Naive thymus-derived CD4-positive, alpha-beta T cell (primary cell): ENCODE results near the gene EFHD2. TPM values are rescaled to one million over a fixed set of nuclear protein-coding genes. Genes with fewer than 3 reads are reported as not detected.
A peak's percentile ranks its signal among the peaks of the same experiment; 100 is the strongest.

Experiments
- ATAC-seq: fragments of 150-1000 bp; cut with Tn5 transposase; 2 replicates; pipeline ENCODE4 v1.10.0; 2021; ENCODE audit warnings: mild to moderate bottlenecking, moderate library complexity
- CTCF ChIA-PET: fragments of 350-600 bp; sonication (Branson Sonifier 250); formaldehyde crosslinking; loops from one replicate; lab custom pipeline; 2021; ENCODE audit warnings: antibody characterized with exemption; lab: Charles Lee
- POLR2A ChIA-PET: fragments of 350-600 bp; sonication (Branson Sonifier 250); formaldehyde crosslinking; loops from one replicate; lab custom pipeline; 2021; ENCODE audit warnings: antibody characterized with exemption, inconsistent platforms; lab: Charles Lee
- DNase-seq, 9 donors: peaks; one replicate each; pipeline versions ENCODE4 v3.0.0 to v3.0.0-alpha.2; 2020 to 2022; ENCODE audit warnings: mixed read lengths in 1 of 9
- H3K27ac ChIP-seq: one replicate; pipeline ENCODE4 v1.7.0; 2013; ENCODE audit warnings: mild to moderate bottlenecking, low read depth, low read length, moderate library complexity
- H3K27me3 ChIP-seq, 2 donors: one replicate each; pipeline ENCODE4 v1.7.0; 2013; ENCODE audit warnings: low read length in 2 of 2, mild to moderate bottlenecking in 2 of 2, moderate library complexity in 2 of 2; ENCODE audit not compliant: control insufficient read depth in 2 of 2, insufficient read depth in 2 of 2
- H3K36me3 ChIP-seq, 3 experiments: 1 replicate in 2 of 3; 2 replicates in 1 of 3; pipeline ENCODE4 v1.7.0; 2013; ENCODE audit warnings: low read length in 3 of 3, mild to moderate bottlenecking in 3 of 3, moderate library complexity in 1 of 3; ENCODE audit not compliant: insufficient read depth in 3 of 3, control insufficient read depth in 2 of 3
- H3K4me1 ChIP-seq, 2 donors: one replicate each; pipeline ENCODE4 v1.7.0; 2013; ENCODE audit warnings: low read length in 2 of 2, mild to moderate bottlenecking in 2 of 2, moderate library complexity in 1 of 2; ENCODE audit not compliant: control insufficient read depth in 2 of 2, insufficient read depth in 2 of 2
- H3K4me3 ChIP-seq: 2 replicates; pipeline ENCODE4 v1.7.0; 2013; ENCODE audit warnings: mild to moderate bottlenecking, low read length
- H3K9me3 ChIP-seq, 3 experiments: 1 replicate in 2 of 3; 2 replicates in 1 of 3; pipeline ENCODE4 v1.7.0; 2013; ENCODE audit warnings: low read length in 3 of 3; ENCODE audit not compliant: control insufficient read depth in 2 of 3
- H3K27ac Mint-ChIP-seq, 9 donors: one replicate each; pipeline ENCODE4 v1.8.0; 2020 to 2022; ENCODE audit warnings: mixed read lengths in 9 of 9, mild to moderate bottlenecking in 8 of 9, moderate library complexity in 5 of 9, inconsistent platforms in 2 of 9
- H3K27me3 Mint-ChIP-seq, 5 donors: one replicate each; pipeline ENCODE4 v1.8.0; 2021 to 2022; ENCODE audit warnings: mixed read lengths in 5 of 5, mild to moderate bottlenecking in 1 of 5
- H3K36me3 Mint-ChIP-seq, 5 donors: one replicate each; pipeline ENCODE4 v1.8.0; 2020 to 2022; ENCODE audit warnings: mixed read lengths in 5 of 5, mild to moderate bottlenecking in 3 of 5, inconsistent platforms in 1 of 5
- H3K4me1 Mint-ChIP-seq, 7 donors: one replicate each; pipeline ENCODE4 v1.8.0; 2020 to 2022; ENCODE audit warnings: mixed read lengths in 7 of 7, mild to moderate bottlenecking in 3 of 7, inconsistent platforms in 1 of 7
- H3K4me3 Mint-ChIP-seq, 10 donors: one replicate each; pipeline ENCODE4 v1.8.0; 2020 to 2022; ENCODE audit warnings: mild to moderate bottlenecking in 10 of 10, mixed read lengths in 10 of 10, moderate library complexity in 6 of 10, inconsistent platforms in 2 of 10
- H3K9me3 Mint-ChIP-seq, 11 donors: one replicate each; pipeline ENCODE4 v1.8.0; 2020 to 2022; ENCODE audit warnings: mixed read lengths in 11 of 11, mild to moderate bottlenecking in 4 of 11, inconsistent platforms in 1 of 11, moderate library complexity in 1 of 11
- intact Hi-C, 2 donors: fragments of 100-400 bp; cut with micrococcal nuclease; formaldehyde crosslinking; loops; one replicate each; pipeline ENCODE4 v1.15.1; 2023
- polyA plus RNA-seq, 2 donors: library from polyadenylated mRNA; unstranded; fragments of 300-500 nt; fragmentation: Illumina TruSeq; gene quantifications; one replicate each; pipeline ENCODE4 v1.2.3, GENCODE V29; 2021
- total RNA-seq, 6 experiments: library from RNA in 5 of 6; stranded (reverse) in 5 of 6; gene quantifications; 1 replicate in 5 of 6; 2 replicates in 1 of 6; pipeline ENCODE4 v1.2.3 and lab custom pipeline; 2021 to 2026

Gene EFHD2
- total and polyA plus RNA-seq, 7 experiments from 2014 or later, result 21.0 to 258 (median 32.0) TPM

- H3K4me3 ChIP-seq, result no peak overlapping the region
- H3K4me1 Mint-ChIP-seq, result peaks cover 0 to 4% (median 0%) of the 10 kb centered on the region in 7 donors
- H3K4me1 ChIP-seq, result no peaks in the 10 kb centered on the region
- H3K9me3 Mint-ChIP-seq, result no peaks in the 10 kb centered on the region
- H3K9me3 ChIP-seq, result no peaks in the 10 kb centered on the region
- no peaks in the 10 kb centered on the region for H3K36me3 ChIP-seq
- no peak overlapping the region for H3K27ac ChIP-seq
- no peak for DNase-seq
- no peaks in the 10 kb centered on the region for H3K27me3 ChIP-seq
- H3K27me3 Mint-ChIP-seq, result peaks cover 0 to 11% (median 0%) of the 10 kb centered on the region in 5 donors
- no peak overlapping the region for H3K27ac Mint-ChIP-seq
- CTCF ChIA-PET, result interaction anchor here (1.1 kb wide), 1 partner anchor 48 kb away, joined by 10 read pairs; no protein-coding TSS in a partner anchor
- no peak for ATAC-seq
- no peaks in the 10 kb centered on the region for H3K36me3 Mint-ChIP-seq
- POLR2A ChIA-PET, result no interaction called here
- no peak overlapping the region for H3K4me3 Mint-ChIP-seq
- intact Hi-C loops, result no loop called here
These were observed 30.7 kb downstream of the EFHD2 start for GRCh38 chr1:15440357-15440756.

- POLR2A ChIA-PET, result no interaction called here
- Mint-ChIP-seq H3K27me3 (peaks cover 4 to 18% (median 6%) of the 10 kb centered on the region in 5 donors), H3K9me3 (no peaks in the 10 kb centered on the region), H3K4me1 (peaks cover 0 to 5% (median 3%) of the 10 kb centered on the region in 7 donors), H3K4me3 (no peak overlapping the region), H3K27ac (no peak overlapping the region), H3K36me3 (no peaks in the 10 kb centered on the region)
- H3K27me3 ChIP-seq, result no peaks in the 10 kb centered on the region
- H3K4me1 ChIP-seq, result no peaks in the 10 kb centered on the region
- H3K36me3 ChIP-seq, result no peaks in the 10 kb centered on the region
- ATAC-seq, result no peak
- no peaks in the 10 kb centered on the region for H3K9me3 ChIP-seq
- no peak overlapping the region for H3K27ac ChIP-seq
- no peak overlapping the region for H3K4me3 ChIP-seq
- CTCF ChIA-PET, result interaction anchor here (1.1 kb wide), 1 partner anchor 49 kb away, joined by 10 read pairs; no protein-coding TSS in a partner anchor
- DNase-seq, result no peak
- intact Hi-C loops, result no loop called here
These were observed 31.6 kb downstream of the EFHD2 start for GRCh38 chr1:15441247-15441646.

GRCh38 chr1:15442119-15442518 is 32.4 kb downstream of the EFHD2 start:
- Histone ChIP-seq H3K4me1 (no peaks in the 10 kb centered on the region), H3K4me3 (no peak overlapping the region), H3K27ac (no peak overlapping the region), H3K9me3 (no peaks in the 10 kb centered on the region), H3K36me3 (no peaks in the 10 kb centered on the region), H3K27me3 (no peaks in the 10 kb centered on the region)
- H3K4me1 Mint-ChIP-seq, result peaks cover 0 to 5% (median 3%) of the 10 kb centered on the region in 7 donors
- POLR2A ChIA-PET, result no interaction called here
- H3K36me3 Mint-ChIP-seq, result no peaks in the 10 kb centered on the region
- DNase-seq (no peak), ATAC-seq (no peak)
- no peak overlapping the region for H3K4me3 Mint-ChIP-seq
- H3K27me3 Mint-ChIP-seq, result peaks cover 5 to 18% (median 6%) of the 10 kb centered on the region in 5 donors
- intact Hi-C loops, result no loop called here
- CTCF ChIA-PET, result no interaction called here
- no peaks in the 10 kb centered on the region for H3K9me3 Mint-ChIP-seq
- peak overlapping the region in 1 of 9 donors; percentile 74 for H3K27ac Mint-ChIP-seq

GRCh38 chr1:15442759-15443158 is 33.1 kb downstream of the EFHD2 start:
- H3K4me3 Mint-ChIP-seq, result no peak overlapping the region
- ChIA-PET CTCF (no interaction called here), POLR2A (no interaction called here)
- Histone ChIP-seq H3K4me3 (no peak overlapping the region), H3K36me3 (no peaks in the 10 kb centered on the region), H3K4me1 (no peaks in the 10 kb centered on the region), H3K9me3 (no peaks in the 10 kb centered on the region), H3K27ac (no peak overlapping the region), H3K27me3 (no peaks in the 10 kb centered on the region)
- peaks cover 0 to 5% (median 3%) of the 10 kb centered on the region in 7 donors for H3K4me1 Mint-ChIP-seq
- H3K27me3 Mint-ChIP-seq, result peaks cover 6 to 18% (median 9%) of the 10 kb centered on the region in 5 donors
- DNase-seq, result no peak
- no peak for ATAC-seq
- intact Hi-C loops, result no loop called here
- no peaks in the 10 kb centered on the region for H3K9me3 Mint-ChIP-seq
- H3K27ac Mint-ChIP-seq, result no peak overlapping the region
- no peaks in the 10 kb centered on the region for H3K36me3 Mint-ChIP-seq

GRCh38 chr1:15443281-15443680 is 33.6 kb downstream of the EFHD2 start:
- no peaks in the 10 kb centered on the region for H3K36me3 ChIP-seq
- H3K27me3 Mint-ChIP-seq, result peaks cover 6 to 18% (median 10%) of the 10 kb centered on the region in 5 donors
- no peaks in the 10 kb centered on the region for H3K9me3 Mint-ChIP-seq
- peaks cover 0 to 5% (median 3%) of the 10 kb centered on the region in 7 donors for H3K4me1 Mint-ChIP-seq
- DNase-seq (no peak), ATAC-seq (no peak)
- H3K4me3 ChIP-seq, result no peak overlapping the region
- H3K9me3 ChIP-seq, result no peaks in the 10 kb centered on the region
- ChIA-PET CTCF (no interaction called here), POLR2A (no interaction called here)
- no peak overlapping the region for H3K4me3 Mint-ChIP-seq
- no peaks in the 10 kb centered on the region for H3K4me1 ChIP-seq
- H3K27ac Mint-ChIP-seq, result no peak overlapping the region
- H3K36me3 Mint-ChIP-seq, result no peaks in the 10 kb centered on the region
- intact Hi-C loops, result no loop called here
- H3K27me3 ChIP-seq, result no peaks in the 10 kb centered on the region
- H3K27ac ChIP-seq, result no peak overlapping the region

GRCh38 chr1:15444468-15445389 is 35.0 kb downstream of the EFHD2 start:
- DNase-seq (no peak), ATAC-seq (no peak)
- Mint-ChIP-seq H3K4me3 (no peak overlapping the region), H3K9me3 (no peaks in the 10 kb centered on the region), H3K27me3 (peaks cover 6 to 18% (median 10%) of the 10 kb centered on the region in 5 donors), H3K36me3 (no peaks in the 10 kb centered on the region), H3K4me1 (peaks cover 0 to 5% (median 3%) of the 10 kb centered on the region in 7 donors), H3K27ac (no peak overlapping the region)
- H3K4me3 ChIP-seq, result no peak overlapping the region
- no peaks in the 10 kb centered on the region for H3K9me3 ChIP-seq
- H3K36me3 ChIP-seq, result no peaks in the 10 kb centered on the region
- H3K27ac ChIP-seq, result no peak overlapping the region
- CTCF ChIA-PET, result no interaction called here
- POLR2A ChIA-PET, result no interaction called here
- H3K27me3 ChIP-seq, result no peaks in the 10 kb centered on the region
- H3K4me1 ChIP-seq, result no peaks in the 10 kb centered on the region
- intact Hi-C loops, result no loop called here
